ENCODE data around the gene STK33. TPM values are rescaled to one million over a fixed set of nuclear protein-coding genes. Genes with fewer than 3 reads are reported as not detected.

STK33 gene
- total and polyA plus RNA-seq, 4 donors: 0.10 to 3.8 (median 1.6) TPM

- Histone ChIP-seq H3K36me3 (ENCODE audit: control insufficient read depth in 1 of 2, insufficient read depth in 2 of 2, low read length in 1 of 2) (no peaks in the 10 kb centered on the region), H3K27me3 (ENCODE audit: control insufficient read depth in 1 of 2, insufficient read depth in 2 of 2, low read length in 1 of 2) (no peaks in the 10 kb centered on the region), H3K9me3 (ENCODE audit: control insufficient read depth, low read length) (no peaks in the 10 kb centered on the region), H3K4me3 (ENCODE audit: low read length in 2 of 2) (no peak overlapping the region), H3K27ac (ENCODE audit: low read depth in 1 of 2, low read length in 2 of 2) (no peak overlapping the region), H3K4me1 (ENCODE audit: control insufficient read depth in 1 of 2, insufficient read depth in 2 of 2, low read length in 2 of 2) (no peaks in the 10 kb centered on the region)
- WGBS, 2 donors: 85 to 87% methylated on average over 10 of the region's 10 CpGs
- peak in 1 of 2 donors; percentile 38 for DNase-seq
- intact Hi-C loops (cut with DNase I): no loop called here
- ATAC-seq (ENCODE audit: low FRiP score): no peak
These were observed 220.3 kb downstream of the STK33 start for GRCh38 chr11:8373519-8374432.

GRCh38 chr11:8372641-8373381, 221.2 kb downstream of the STK33 start:
- Histone ChIP-seq H3K4me1 (ENCODE audit: control insufficient read depth in 1 of 2, insufficient read depth in 2 of 2, low read length in 2 of 2) (no peaks in the 10 kb centered on the region), H3K27me3 (ENCODE audit: control insufficient read depth in 1 of 2, insufficient read depth in 2 of 2, low read length in 1 of 2) (no peaks in the 10 kb centered on the region), H3K4me3 (ENCODE audit: low read length in 2 of 2) (no peak overlapping the region), H3K27ac (ENCODE audit: low read depth in 1 of 2, low read length in 2 of 2) (no peak overlapping the region), H3K9me3 (ENCODE audit: control insufficient read depth, low read length) (no peaks in the 10 kb centered on the region), H3K36me3 (ENCODE audit: control insufficient read depth in 1 of 2, insufficient read depth in 2 of 2, low read length in 1 of 2) (no peaks in the 10 kb centered on the region)
- intact Hi-C loops (cut with DNase I): no loop called here
- WGBS, 2 donors: 83 to 92% methylated on average over 12 of the region's 12 CpGs
- ATAC-seq (ENCODE audit: low FRiP score) (no peak), DNase-seq (peak in 1 of 2 donors; percentile 50)

DNA sequence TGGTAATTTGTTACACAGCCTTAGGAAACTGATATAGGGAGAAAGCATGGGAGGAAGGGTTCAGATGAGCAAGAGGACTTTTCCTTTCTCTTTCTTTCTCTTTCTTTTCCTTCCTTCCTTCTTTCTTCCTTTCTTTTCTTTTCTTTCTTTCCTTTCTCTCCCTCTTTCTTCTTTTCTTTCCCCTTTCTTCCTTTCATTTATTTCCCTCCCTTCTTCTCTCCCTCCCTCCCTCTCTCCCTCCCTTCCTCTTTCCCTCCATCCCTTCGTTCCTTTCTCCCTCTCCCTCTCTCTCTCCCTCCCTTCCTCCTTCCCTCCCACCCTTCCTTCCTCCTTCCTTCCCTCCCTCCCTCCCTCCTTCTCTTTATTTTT, 222.5 kb downstream of the STK33 start:
- intact Hi-C loops (cut with DNase I): no loop called here
- ATAC-seq (ENCODE audit: low FRiP score) (no peak), DNase-seq (no peak)
- Histone ChIP-seq H3K4me3 (ENCODE audit: low read length in 2 of 2) (no peak overlapping the region), H3K4me1 (ENCODE audit: control insufficient read depth in 1 of 2, insufficient read depth in 2 of 2, low read length in 2 of 2) (no peaks in the 10 kb centered on the region), H3K27me3 (ENCODE audit: control insufficient read depth in 1 of 2, insufficient read depth in 2 of 2, low read length in 1 of 2) (no peaks in the 10 kb centered on the region), H3K9me3 (ENCODE audit: control insufficient read depth, low read length) (no peaks in the 10 kb centered on the region), H3K27ac (ENCODE audit: low read depth in 1 of 2, low read length in 2 of 2) (no peak overlapping the region), H3K36me3 (ENCODE audit: control insufficient read depth in 1 of 2, insufficient read depth in 2 of 2, low read length in 1 of 2) (no peaks in the 10 kb centered on the region)
- 56 to 67% methylated on average over 1 of the region's 1 CpG for WGBS, 2 donors

DNA sequence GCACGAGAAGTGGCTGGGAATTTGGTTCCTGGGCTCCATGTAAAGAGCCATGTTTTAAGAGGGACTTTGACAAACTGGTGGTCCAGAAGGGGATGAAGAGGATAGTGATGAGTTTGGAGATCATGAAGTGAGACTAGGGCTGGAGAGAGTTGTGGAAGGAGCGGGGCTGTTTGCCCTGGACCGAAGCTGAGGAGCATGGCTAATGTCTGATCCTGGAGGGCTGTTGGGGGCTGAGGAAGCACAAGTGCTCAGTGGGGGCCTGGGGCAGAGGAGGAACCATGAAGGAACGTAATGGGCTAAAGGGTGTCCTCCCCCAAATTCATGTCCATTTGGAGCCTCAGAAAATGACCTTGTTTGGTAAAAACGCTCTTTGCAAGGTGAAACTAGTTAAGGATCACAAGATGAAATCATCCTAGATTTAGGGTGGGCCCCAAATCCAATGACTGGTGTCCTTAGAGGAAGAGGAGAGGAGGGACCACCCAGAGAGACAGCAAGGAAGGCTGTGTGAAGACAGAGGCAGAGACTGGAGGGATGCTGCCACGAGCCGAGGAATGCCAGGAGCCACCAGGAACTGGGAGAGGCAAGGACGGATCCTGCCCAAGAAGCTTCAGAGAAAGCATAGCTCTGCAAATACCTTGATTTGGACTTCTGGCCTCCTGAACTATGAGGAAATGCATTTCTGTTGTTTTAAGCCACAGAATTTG, 223.1 kb downstream of the STK33 start:
- Histone ChIP-seq H3K4me1 (ENCODE audit: control insufficient read depth in 1 of 2, insufficient read depth in 2 of 2, low read length in 2 of 2) (no peaks in the 10 kb centered on the region), H3K27me3 (ENCODE audit: control insufficient read depth in 1 of 2, insufficient read depth in 2 of 2, low read length in 1 of 2) (no peaks in the 10 kb centered on the region), H3K9me3 (ENCODE audit: control insufficient read depth, low read length) (no peaks in the 10 kb centered on the region), H3K36me3 (ENCODE audit: control insufficient read depth in 1 of 2, insufficient read depth in 2 of 2, low read length in 1 of 2) (no peaks in the 10 kb centered on the region), H3K4me3 (ENCODE audit: low read length in 2 of 2) (no peak overlapping the region), H3K27ac (ENCODE audit: low read depth in 1 of 2, low read length in 2 of 2) (no peak overlapping the region)
- DNase-seq (peak in 1 of 2 donors; percentile 34), ATAC-seq (ENCODE audit: low FRiP score) (no peak)
- intact Hi-C loops (cut with DNase I): no loop called here
- WGBS, 2 donors: 89 to 93% methylated on average over 8 of the region's 8 CpGs

GRCh38 chr11:8369592-8370205, 224.3 kb downstream of the STK33 start:
- intact Hi-C loops (cut with DNase I): no loop called here
- Histone ChIP-seq H3K9me3 (ENCODE audit: control insufficient read depth, low read length) (no peaks in the 10 kb centered on the region), H3K27me3 (ENCODE audit: control insufficient read depth in 1 of 2, insufficient read depth in 2 of 2, low read length in 1 of 2) (no peaks in the 10 kb centered on the region), H3K4me1 (ENCODE audit: control insufficient read depth in 1 of 2, insufficient read depth in 2 of 2, low read length in 2 of 2) (no peaks in the 10 kb centered on the region), H3K36me3 (ENCODE audit: control insufficient read depth in 1 of 2, insufficient read depth in 2 of 2, low read length in 1 of 2) (no peaks in the 10 kb centered on the region), H3K27ac (ENCODE audit: low read depth in 1 of 2, low read length in 2 of 2) (no peak overlapping the region), H3K4me3 (ENCODE audit: low read length in 2 of 2) (no peak overlapping the region)
- DNase-seq (peak in 1 of 2 donors; percentile 28), ATAC-seq (ENCODE audit: low FRiP score) (no peak)
- 80 to 88% methylated on average over 7 of the region's 7 CpGs for WGBS, 2 donors

- Histone ChIP-seq H3K4me3 (ENCODE audit: low read length in 2 of 2) (no peak overlapping the region), H3K9me3 (ENCODE audit: control insufficient read depth, low read length) (no peaks in the 10 kb centered on the region), H3K27me3 (ENCODE audit: control insufficient read depth in 1 of 2, insufficient read depth in 2 of 2, low read length in 1 of 2) (no peaks in the 10 kb centered on the region), H3K27ac (ENCODE audit: low read depth in 1 of 2, low read length in 2 of 2) (no peak overlapping the region), H3K36me3 (ENCODE audit: control insufficient read depth in 1 of 2, insufficient read depth in 2 of 2, low read length in 1 of 2) (no peaks in the 10 kb centered on the region), H3K4me1 (ENCODE audit: control insufficient read depth in 1 of 2, insufficient read depth in 2 of 2, low read length in 2 of 2) (no peaks in the 10 kb centered on the region)
- DNase-seq (no peak), ATAC-seq (ENCODE audit: low FRiP score) (no peak)
- 74 to 79% methylated on average over 10 of the region's 10 CpGs for WGBS, 2 donors
- intact Hi-C loops (cut with DNase I): no loop called here
These were observed 225.3 kb downstream of the STK33 start for GRCh38 chr11:8368772-8369171.

DNA sequence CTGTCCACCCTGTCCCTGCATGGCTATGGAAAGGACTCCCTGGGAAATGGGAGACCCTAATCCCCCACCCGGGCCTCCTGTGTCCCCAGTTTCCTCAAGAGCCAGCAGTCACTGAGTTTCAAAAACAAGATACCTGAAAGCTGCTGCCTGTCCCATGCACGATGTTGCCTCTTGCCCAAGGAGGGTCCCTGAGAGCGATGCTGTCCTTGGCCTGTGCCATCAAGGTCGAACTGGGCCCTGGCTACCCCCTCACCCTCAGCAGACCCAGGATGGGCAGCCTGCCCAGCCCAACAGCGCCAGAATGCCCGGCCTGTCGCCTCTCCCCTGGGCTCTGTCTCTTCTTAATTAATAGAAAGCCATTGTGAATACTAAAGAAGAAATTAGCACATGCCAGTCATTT, 225.8 kb downstream of the STK33 start:
- Histone ChIP-seq H3K9me3 (ENCODE audit: control insufficient read depth, low read length) (no peaks in the 10 kb centered on the region), H3K27ac (ENCODE audit: low read depth in 1 of 2, low read length in 2 of 2) (no peak overlapping the region), H3K27me3 (ENCODE audit: control insufficient read depth in 1 of 2, insufficient read depth in 2 of 2, low read length in 1 of 2) (no peaks in the 10 kb centered on the region), H3K36me3 (ENCODE audit: control insufficient read depth in 1 of 2, insufficient read depth in 2 of 2, low read length in 1 of 2) (no peaks in the 10 kb centered on the region), H3K4me3 (ENCODE audit: low read length in 2 of 2) (no peak overlapping the region), H3K4me1 (ENCODE audit: control insufficient read depth in 1 of 2, insufficient read depth in 2 of 2, low read length in 2 of 2) (no peaks in the 10 kb centered on the region)
- 72 to 82% methylated on average over 7 of the region's 7 CpGs for WGBS, 2 donors
- ATAC-seq (ENCODE audit: low FRiP score): no peak
- peak in 1 of 2 donors; percentile 49 for DNase-seq
- intact Hi-C loops (cut with DNase I): no loop called here

DNA sequence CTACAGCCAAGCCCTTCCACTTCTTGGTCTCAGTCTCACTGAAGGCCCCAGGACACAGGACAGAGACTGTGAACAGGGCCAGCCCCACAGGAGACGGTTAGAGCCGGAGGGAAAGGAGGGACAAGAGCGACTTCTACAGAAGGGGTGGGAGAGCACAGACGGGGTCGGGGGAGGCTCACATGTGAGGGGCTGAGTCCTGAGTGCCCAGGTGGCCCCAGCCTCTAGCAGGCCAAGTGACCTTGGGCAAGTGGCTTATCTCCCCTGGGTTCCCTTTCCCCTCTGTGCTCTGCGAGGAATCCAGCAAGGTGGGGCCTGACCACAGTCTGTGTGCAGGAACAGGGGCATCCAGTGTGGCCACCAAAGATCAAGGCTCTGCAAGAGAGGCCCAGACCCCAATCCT, 227.7 kb downstream of the STK33 start:
- H3K27me3 ChIP-seq (ENCODE audit: control insufficient read depth in 1 of 2, insufficient read depth in 2 of 2, low read length in 1 of 2): no peaks in the 10 kb centered on the region
- H3K4me1 ChIP-seq (ENCODE audit: control insufficient read depth in 1 of 2, insufficient read depth in 2 of 2, low read length in 2 of 2): no peaks in the 10 kb centered on the region
- ATAC-seq (ENCODE audit: low FRiP score) (no peak), DNase-seq (no peak)
- H3K9me3 ChIP-seq (ENCODE audit: control insufficient read depth, low read length): no peaks in the 10 kb centered on the region
- no peak overlapping the region for H3K27ac ChIP-seq (ENCODE audit: low read depth in 1 of 2, low read length in 2 of 2)
- no peak overlapping the region for H3K4me3 ChIP-seq (ENCODE audit: low read length in 2 of 2)
- intact Hi-C loops (cut with DNase I): no loop called here
- WGBS, 2 donors: 80 to 93% methylated on average over 6 of the region's 6 CpGs
- no peaks in the 10 kb centered on the region for H3K36me3 ChIP-seq (ENCODE audit: control insufficient read depth in 1 of 2, insufficient read depth in 2 of 2, low read length in 1 of 2)

Data from aorta (tissue), 5 donors.